HepG2 (cell line): ENCODE results near the gene SEC14L5. TPM values are rescaled to one million over a fixed set of nuclear protein-coding genes. Genes with fewer than 3 reads are reported as not detected.

ENCODE experiments used
- ATM ChIP-seq: fragments of 450-650 bp; IDR thresholded peaks from 2 replicates; pipeline ENCODE4 v1.7.1; 2017; ENCODE audit warnings: mild to moderate bottlenecking, borderline replicate concordance
- EP300 ChIP-seq, 3 experiments: sonication (generic) in 1 of 3; formaldehyde crosslinking in 1 of 3; IDR thresholded peaks; 2 replicates each; pipeline versions ENCODE4 v1.5.1 to v1.6.1; 2011 to 2020; ENCODE audit warnings: low read depth in 2 of 3, low read length in 2 of 3, borderline replicate concordance in 1 of 3, improper control_type of control experiment in 1 of 3, mild to moderate bottlenecking in 1 of 3, missing genetic modification reagents in 1 of 3, moderate library complexity in 1 of 3
- HIVEP1 ChIP-seq: sonication (generic); formaldehyde crosslinking; IDR thresholded peaks from 2 replicates; pipeline ENCODE4 v1.4.0; 2020; ENCODE audit warnings: mild to moderate bottlenecking, missing genetic modification reagents
- HNRNPL ChIP-seq: fragments of 200-400 bp; formaldehyde crosslinking; IDR thresholded peaks from 2 replicates; pipeline ENCODE4 v1.6.1; 2017; ENCODE audit warnings: mild to moderate bottlenecking, low read depth, low read length
- IRX3 ChIP-seq: sonication (generic); formaldehyde crosslinking; IDR thresholded peaks from 2 replicates; pipeline ENCODE4 v1.8.1; 2023; ENCODE audit warnings: mild to moderate bottlenecking, low read depth, missing genetic modification reagents, borderline replicate concordance
- JUN ChIP-seq: sonication (generic); formaldehyde crosslinking; IDR thresholded peaks from 2 replicates; pipeline ENCODE4 v1.4.0; 2020; ENCODE audit warnings: mild to moderate bottlenecking, missing genetic modification reagents
- KLF11 ChIP-seq: IDR thresholded peaks from 2 replicates; pipeline ENCODE4 v1.6.1; 2016; ENCODE audit warnings: missing compliant biosample characterization
- MAFG ChIP-seq: sonication (generic); formaldehyde crosslinking; IDR thresholded peaks from 2 replicates; pipeline ENCODE4 v1.5.1; 2020; ENCODE audit warnings: mild to moderate bottlenecking, missing genetic modification reagents
- MLLT10 ChIP-seq: sonication (generic); formaldehyde crosslinking; IDR thresholded peaks from 2 replicates; pipeline ENCODE4 v1.4.0; 2020; ENCODE audit warnings: missing genetic modification reagents
- MTA1 ChIP-seq: sonication (generic); formaldehyde crosslinking; IDR thresholded peaks from 2 replicates; pipeline ENCODE4 v1.4.0; 2020; ENCODE audit warnings: missing genetic modification reagents, mild to moderate bottlenecking, borderline replicate concordance
- MXI1 ChIP-seq: IDR thresholded peaks from 3 replicates; pipeline ENCODE4 v1.6.1; 2012; ENCODE audit warnings: low read depth, low read length, inconsistent platforms, borderline replicate concordance
- NBN ChIP-seq: fragments of 450-650 bp; conservative IDR thresholded peaks from 2 replicates; pipeline ENCODE4 v1.6.1; 2017
- NCOA2 ChIP-seq: sonication (generic); formaldehyde crosslinking; IDR thresholded peaks from 2 replicates; pipeline ENCODE4 v1.8.0; 2022; ENCODE audit warnings: inconsistent platforms
- NFE2 ChIP-seq: sonication (generic); formaldehyde crosslinking; IDR thresholded peaks from 2 replicates; pipeline ENCODE4 v1.4.0; 2020; ENCODE audit warnings: missing genetic modification reagents
- NFIC ChIP-seq: IDR thresholded peaks from 2 replicates; pipeline ENCODE4 v1.6.1; 2012; ENCODE audit warnings: mild to moderate bottlenecking, low read length, inconsistent platforms
- PLSCR1 ChIP-seq: sonication (generic); formaldehyde crosslinking; IDR thresholded peaks from 2 replicates; pipeline ENCODE4 v1.5.0; 2020; ENCODE audit warnings: missing genetic modification reagents, mild to moderate bottlenecking, borderline replicate concordance
- SMARCC2 ChIP-seq: fragments of 450-650 bp; IDR thresholded peaks from 2 replicates; pipeline ENCODE4 v1.6.1; 2017; ENCODE audit warnings: antibody characterized with exemption, mild to moderate bottlenecking
- SNAI1 ChIP-seq: sonication (generic); formaldehyde crosslinking; IDR thresholded peaks from 2 replicates; pipeline ENCODE4 v1.5.0; 2020; ENCODE audit warnings: mild to moderate bottlenecking, missing genetic modification reagents, borderline replicate concordance
- SRSF4 ChIP-seq: fragments of 200-400 bp; formaldehyde crosslinking; IDR thresholded peaks from one replicate; pipeline ENCODE4 v1.6.1; 2018; ENCODE audit warnings: mild to moderate bottlenecking, low read depth, low read length, moderate library complexity; ENCODE audit not compliant: poor library complexity, severe bottlenecking
- TERF1 ChIP-seq: sonication (generic); formaldehyde crosslinking; IDR thresholded peaks from 2 replicates; pipeline ENCODE4 v1.8.0; 2022; ENCODE audit warnings: mild to moderate bottlenecking, missing genetic modification reagents, moderate library complexity
- ZNF136 ChIP-seq: sonication (generic); formaldehyde crosslinking; IDR thresholded peaks from 2 replicates; pipeline ENCODE4 v1.8.1; 2022; ENCODE audit warnings: low read depth, mild to moderate bottlenecking, moderate library complexity, missing genetic modification reagents
- ZNF180 ChIP-seq: sonication (generic); formaldehyde crosslinking; IDR thresholded peaks from 2 replicates; pipeline ENCODE4 v1.4.0; 2020; ENCODE audit warnings: low read depth, missing genetic modification reagents, borderline replicate concordance
- ZNF205 ChIP-seq: IDR thresholded peaks from 2 replicates; pipeline ENCODE4 v1.6.1; 2018; ENCODE audit warnings: missing biosample characterization, missing genetic modification reagents
- ZNF207 ChIP-seq: fragments of 450-650 bp; IDR thresholded peaks from 2 replicates; pipeline ENCODE4 v1.6.1; 2016; ENCODE audit warnings: antibody characterized with exemption, borderline replicate concordance
- ZNF44 ChIP-seq: sonication (generic); formaldehyde crosslinking; IDR thresholded peaks from 2 replicates; pipeline ENCODE4 v1.5.1; 2020; ENCODE audit warnings: mild to moderate bottlenecking, missing genetic modification reagents
- ZNF484 ChIP-seq: sonication (generic); formaldehyde crosslinking; IDR thresholded peaks from 2 replicates; pipeline ENCODE4 v1.5.1; 2020; ENCODE audit warnings: mild to moderate bottlenecking, low read depth, missing genetic modification reagents, borderline replicate concordance
- ZNF564 ChIP-seq: sonication (generic); formaldehyde crosslinking; IDR thresholded peaks from 2 replicates; pipeline ENCODE4 v1.8.1; 2023; ENCODE audit warnings: mild to moderate bottlenecking, missing genetic modification reagents
- polyA plus RNA-seq, 8 experiments: library from polyadenylated mRNA; depleted of rRNA in 3 of 8; stranded (reverse) in 7 of 8; unstranded in 1 of 8; fragments of >200 nt; fragmentation: Illumina TruSeq in 4 of 8; extraction: Trizol in 4 of 8; gene quantifications; 2 replicates each; pipeline versions ENCODE4 v1.2.1 to v1.2.3, GENCODE V29; 2011 to 2016; ENCODE audit warnings: low read depth in 4 of 8, missing spikeins in 1 of 8, mixed read lengths in 1 of 8; ENCODE audit not compliant: insufficient read depth in 1 of 8
- total RNA-seq, 5 experiments: library from RNA; depleted of rRNA; stranded (reverse); fragments of >200 nt; fragmentation: Illumina TruSeq; extraction: Trizol; gene quantifications; 2 replicates each; pipeline ENCODE4 v1.2.3, GENCODE V29; 2016; ENCODE audit warnings: low read depth in 1 of 5
- TF ChIP-seq, protein P1 (sequence below): sonication (generic); formaldehyde crosslinking; IDR thresholded peaks from 2 replicates; pipeline ENCODE4 v1.4.0; 2020; ENCODE audit warnings: missing genetic modification reagents, borderline replicate concordance

The SEC14L5 gene
- total and polyA plus RNA-seq, 2 of the 13 experiments (the other 11 are each of a cell fraction or from before 2014, with no cell fraction given), result 0.40 to 0.42 TPM

DNA sequence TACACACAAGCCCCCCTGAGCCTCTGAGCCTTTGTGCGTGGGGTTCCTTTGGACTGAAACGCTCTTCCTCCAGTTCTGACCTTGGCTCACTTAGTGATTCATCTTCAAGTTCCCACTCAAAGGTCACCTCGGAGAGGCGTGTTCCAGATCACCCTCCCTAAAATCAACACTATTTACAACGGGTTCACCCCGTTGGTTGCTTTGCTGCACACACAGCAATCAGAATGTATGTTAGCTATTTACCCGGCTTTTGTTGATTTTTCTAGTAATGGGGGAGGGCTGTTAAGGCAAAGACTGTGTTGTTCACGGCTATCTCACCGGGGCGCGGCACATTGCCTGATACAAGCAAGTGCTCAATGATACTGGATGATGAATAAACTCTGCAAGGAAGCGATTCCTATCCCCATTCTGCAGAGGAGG lies 74.6 kb downstream of the SEC14L5 start (continued):
- TF ChIP-seq MAFG, result no peak
- peak in 1 of 2 experiments; percentile 49; a peak in 2 of 4 replicates for TF ChIP-seq EP300 (IDR thresholded peaks at IDR 0.05; ENCODE audit: low read depth in 2 of 2, low read length in 2 of 2)
- no peak; the same call in 1 of the 2 replicates for TF ChIP-seq EP300 (CRISPR knock-in tag; IDR thresholded peaks at IDR 0.05; ENCODE audit: borderline replicate concordance)
- TF ChIP-seq IRX3 (CRISPR knock-in tag), result no peak
- TF ChIP-seq MLLT10 (CRISPR knock-in tag), result no peak
- no peak for TF ChIP-seq KLF11 (CRISPR knock-in tag)
- no peak for TF ChIP-seq NBN
- no peak for TF ChIP-seq ZNF564 (CRISPR knock-in tag)
- no peak for TF ChIP-seq SRSF4
- TF ChIP-seq NFIC, result no peak
- TF ChIP-seq ZNF207, result no peak
- TF ChIP-seq JUN (CRISPR knock-in tag), result peak; percentile 74; the same call in 1 of the 2 replicates
- TF ChIP-seq HIVEP1 (CRISPR knock-in tag), result peak; percentile 28; the same call in 1 of the 2 replicates
- TF ChIP-seq MXI1, result peak; percentile 39; the same call in 1 of the 3 replicates
- no peak for TF ChIP-seq ZNF484 (CRISPR knock-in tag)
- TF ChIP-seq SMARCC2, result no peak
- TF ChIP-seq ZNF205 (CRISPR knock-in tag), result no peak
- no peak for TF ChIP-seq MTA1 (CRISPR knock-in tag)
- TF ChIP-seq TERF1 (CRISPR knock-in tag), result no peak
- TF ChIP-seq, protein P1, sequence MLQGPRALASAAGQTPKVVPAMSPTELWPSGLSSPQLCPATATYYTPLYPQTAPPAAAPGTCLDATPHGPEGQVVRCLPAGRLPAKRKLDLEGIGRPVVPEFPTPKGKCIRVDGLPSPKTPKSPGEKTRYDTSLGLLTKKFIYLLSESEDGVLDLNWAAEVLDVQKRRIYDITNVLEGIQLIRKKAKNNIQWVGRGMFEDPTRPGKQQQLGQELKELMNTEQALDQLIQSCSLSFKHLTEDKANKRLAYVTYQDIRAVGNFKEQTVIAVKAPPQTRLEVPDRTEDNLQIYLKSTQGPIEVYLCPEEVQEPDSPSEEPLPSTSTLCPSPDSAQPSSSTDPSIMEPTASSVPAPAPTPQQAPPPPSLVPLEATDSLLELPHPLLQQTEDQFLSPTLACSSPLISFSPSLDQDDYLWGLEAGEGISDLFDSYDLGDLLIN (CRISPR knock-in tag), result no peak
- TF ChIP-seq ZNF180, result no peak
- TF ChIP-seq ZNF136 (CRISPR knock-in tag), result no peak
- TF ChIP-seq HNRNPL, result no peak
- TF ChIP-seq PLSCR1 (CRISPR knock-in tag), result no peak
- no peak; the same call in 1 of the 2 replicates for TF ChIP-seq NCOA2 (CRISPR knock-in tag)
- TF ChIP-seq NFE2 (CRISPR knock-in tag), result no peak
- no peak for TF ChIP-seq ATM
- TF ChIP-seq ZNF44 (CRISPR knock-in tag), result 0 out of 2 replicates have a peak, but pooled peaks have one; percentile 8
- no peak for TF ChIP-seq SNAI1 (CRISPR knock-in tag)
